HS-27A (cell line): ENCODE data around the gene ADARB1.

Experiments
- DNase-seq: peaks from one replicate; pipeline ENCODE4 v3.0.0-alpha.2; 2012; ENCODE audit warnings: low read depth, missing footprints

ADARB1 gene

DNA sequence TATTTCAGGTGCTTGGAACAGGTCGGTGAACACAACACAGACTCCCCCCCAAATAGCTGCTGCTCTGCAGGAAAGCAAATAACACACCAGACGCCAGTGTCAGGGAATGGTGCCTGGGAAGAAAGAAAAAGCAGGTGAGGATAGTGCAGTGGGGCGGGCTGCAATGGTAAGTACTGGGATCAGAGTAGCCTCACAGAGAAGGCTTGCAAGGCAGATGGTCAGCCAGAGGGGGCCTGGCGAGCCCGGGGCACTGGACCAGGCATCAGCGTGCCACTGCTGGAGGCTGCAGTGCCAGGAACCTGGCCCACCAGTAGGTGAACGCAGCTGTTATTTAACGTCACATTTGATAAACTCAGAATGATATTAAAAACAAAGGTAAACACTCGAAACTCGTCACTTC lies 153.4 kb downstream of the ADARB1 start:
- DNase-seq = no peak

DNA sequence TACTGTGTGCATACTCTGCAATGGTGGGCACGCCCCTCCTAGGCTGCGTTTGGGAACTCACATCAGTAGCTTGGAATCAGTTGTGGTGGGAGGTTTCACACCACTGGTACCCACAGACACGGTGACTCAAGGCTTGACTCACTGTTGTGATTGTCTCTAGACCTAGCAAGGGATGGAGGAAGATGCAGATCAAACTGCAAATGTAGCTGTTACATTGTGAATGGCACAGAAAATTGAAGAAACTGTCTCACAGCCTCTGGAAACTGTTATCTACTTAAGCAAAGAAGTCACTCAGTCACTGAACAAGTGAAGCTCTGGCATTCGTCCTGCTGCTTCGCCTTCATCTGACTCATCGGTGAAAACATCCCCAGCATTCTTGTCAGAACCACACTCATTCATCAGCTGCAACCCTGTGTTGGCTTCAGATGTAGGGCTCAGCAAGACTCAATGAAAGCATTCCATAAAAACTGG lies 153.8 kb downstream of the ADARB1 start:
- peak; percentile 96 for DNase-seq

DNA sequence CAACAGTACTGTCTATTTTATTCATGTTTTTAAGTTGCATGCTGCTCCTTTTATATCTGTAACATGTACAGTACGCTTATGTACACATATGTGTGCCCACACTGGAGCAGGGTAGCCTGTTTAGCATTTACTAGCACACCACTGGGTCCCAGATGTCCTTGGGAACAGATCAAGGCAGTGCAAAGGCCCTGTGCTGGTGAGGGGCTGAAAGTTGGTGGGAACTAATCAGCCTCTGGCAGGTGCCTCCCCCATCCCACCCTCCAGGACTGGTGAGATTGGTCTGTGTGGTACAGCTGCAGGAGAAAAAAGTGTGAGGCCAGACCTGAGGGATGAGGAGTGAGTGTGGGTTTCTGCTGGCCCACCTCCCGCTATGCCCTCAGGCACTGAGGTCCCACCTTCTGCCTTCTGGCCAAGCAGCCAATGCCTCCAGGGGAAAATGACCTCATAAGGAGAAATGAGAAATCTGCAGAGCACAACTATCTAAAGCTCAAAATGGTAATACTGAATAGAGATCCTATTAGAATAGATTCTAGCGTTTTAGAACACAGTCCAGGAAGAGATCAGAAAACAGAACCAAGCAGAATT lies 154.4 kb downstream of the ADARB1 start:
- DNase-seq = no peak

DNA sequence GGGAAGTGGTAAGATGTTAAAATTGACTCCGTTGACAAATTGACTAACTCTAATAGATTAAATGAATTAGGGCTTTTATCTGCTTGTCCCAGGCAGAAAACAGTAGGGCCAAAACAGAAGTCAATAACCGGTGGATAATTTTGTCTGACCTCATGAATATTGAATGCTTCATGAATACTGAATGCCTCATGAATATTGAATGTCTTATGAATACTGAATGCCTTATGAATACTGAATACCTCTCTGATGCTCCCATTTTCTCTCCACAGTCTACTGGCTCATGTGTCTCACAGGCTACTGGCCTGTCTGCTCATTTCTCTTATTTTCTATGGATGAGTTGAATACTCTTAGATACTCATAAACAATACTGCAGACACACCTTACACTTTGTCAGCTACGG lies 157.3 kb downstream of the ADARB1 start:
- no peak for DNase-seq

DNA sequence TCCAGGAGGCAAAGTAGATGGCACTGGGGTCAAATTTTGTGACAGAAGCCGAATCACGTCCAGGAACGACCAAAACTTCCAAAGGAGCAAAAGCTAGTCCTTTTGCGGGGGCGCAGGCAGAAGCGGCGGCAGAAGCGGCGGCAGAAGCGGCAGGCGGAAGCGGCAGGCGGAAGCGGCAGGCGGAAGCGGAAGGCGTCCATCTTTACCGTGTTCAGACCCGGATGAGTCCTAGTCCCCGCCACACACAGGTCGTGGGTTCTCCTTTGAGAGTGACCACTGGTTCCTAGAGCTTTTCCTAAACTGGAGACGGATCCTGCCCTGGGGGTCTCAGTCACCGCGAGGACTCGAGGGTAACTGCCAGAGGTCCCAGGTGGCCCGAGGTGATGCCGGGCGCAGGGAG lies 159.7 kb downstream of the ADARB1 start:
- no peak for DNase-seq

DNA sequence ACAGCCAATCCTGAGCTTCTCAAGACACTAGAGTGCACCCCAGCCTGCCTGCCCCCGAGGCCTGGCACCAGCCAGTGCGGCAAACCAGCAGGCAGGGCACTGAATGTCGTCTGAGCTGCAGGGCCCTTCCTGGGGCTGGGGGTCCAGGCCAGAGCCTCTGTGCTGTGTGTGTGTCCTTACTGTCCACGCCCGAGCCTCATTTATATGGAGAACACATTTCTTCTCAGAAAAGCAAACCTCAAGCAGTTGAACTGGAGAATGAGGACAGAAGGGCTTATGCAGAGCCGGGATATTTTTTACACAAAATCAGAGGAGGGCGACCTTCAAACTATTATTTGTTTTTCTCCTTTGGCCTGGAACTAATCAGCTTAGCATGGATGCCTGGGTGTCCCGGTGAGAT lies 160.6 kb downstream of the ADARB1 start:
- DNase-seq = no peak

DNA sequence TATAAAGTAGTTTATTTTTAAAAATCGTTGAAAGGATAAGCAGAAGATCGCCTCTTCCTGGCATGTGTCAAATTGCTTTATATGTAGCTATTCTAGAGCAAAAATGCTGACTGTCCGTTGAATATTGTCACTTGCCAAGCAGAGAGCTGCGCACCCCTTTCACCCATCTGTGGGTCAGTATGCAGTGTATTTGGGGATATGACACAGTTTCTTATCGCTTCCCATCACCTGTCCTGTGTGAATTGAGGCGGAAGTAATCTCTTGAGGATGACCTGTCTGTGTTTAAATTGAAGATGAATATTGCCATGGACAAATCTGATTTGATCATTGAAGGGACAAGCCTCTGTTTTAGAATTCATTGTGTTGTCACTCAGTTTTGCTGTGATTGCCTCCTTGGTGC lies 161.1 kb downstream of the ADARB1 start:
- DNase-seq = no peak

DNA sequence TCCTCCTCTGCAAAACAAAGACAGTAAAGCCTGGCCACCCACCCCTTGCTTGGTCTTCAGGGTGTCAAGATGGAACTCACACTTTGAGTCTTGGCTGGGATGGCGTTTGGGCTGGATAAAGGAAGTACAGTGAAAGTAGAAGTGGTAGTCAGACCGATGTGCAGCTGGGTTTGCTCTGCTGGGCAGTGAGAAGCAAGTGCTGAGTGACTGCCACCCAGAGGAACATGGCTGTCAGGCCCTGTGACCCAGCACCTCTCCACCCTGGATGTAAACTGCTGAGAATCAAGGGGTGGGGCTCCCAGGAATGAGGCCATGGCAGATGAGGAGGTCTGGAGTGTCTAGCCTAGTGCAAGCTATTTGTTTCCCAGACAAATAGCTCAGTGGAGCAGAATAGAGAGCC lies 162.1 kb downstream of the ADARB1 start:
- no peak for DNase-seq

DNA sequence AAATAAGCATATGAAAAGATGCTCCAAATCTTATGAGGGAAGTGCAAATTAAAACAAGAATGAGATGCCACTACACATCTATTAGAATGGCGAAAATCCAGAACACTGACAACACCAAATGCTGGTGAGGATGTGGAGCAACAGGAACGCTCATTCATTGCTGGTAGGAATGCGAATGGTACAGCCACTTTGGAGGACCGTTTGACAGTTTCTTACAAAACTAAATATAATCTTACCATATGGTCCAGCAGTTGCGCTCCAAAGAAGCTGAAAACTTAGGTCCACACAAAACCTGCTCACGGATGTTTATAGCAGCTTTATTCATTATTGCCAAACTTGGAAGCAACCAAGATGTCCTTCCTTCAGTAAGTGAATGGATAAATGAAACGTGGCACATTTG lies 163.0 kb downstream of the ADARB1 start:
- DNase-seq = no peak

DNA sequence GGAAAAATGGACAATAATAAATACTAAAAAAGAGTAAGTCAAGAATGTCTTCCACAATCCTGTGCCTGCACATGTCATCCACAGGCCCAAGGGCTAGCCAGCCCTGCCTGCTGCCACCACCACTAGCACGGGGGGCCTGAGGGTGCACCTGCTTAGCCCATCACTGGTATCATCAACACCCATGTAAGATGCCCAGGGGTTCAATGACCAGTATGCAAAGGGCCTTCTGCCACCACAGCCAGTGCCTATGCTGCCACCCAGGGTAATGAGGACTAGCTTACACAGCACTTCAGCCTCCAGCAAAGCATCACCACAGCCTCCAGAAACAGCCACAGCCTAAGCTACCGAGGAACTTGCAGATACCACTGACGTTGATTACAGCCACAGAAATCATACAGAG lies 167.0 kb downstream of the ADARB1 start:
- DNase-seq = no peak

DNA sequence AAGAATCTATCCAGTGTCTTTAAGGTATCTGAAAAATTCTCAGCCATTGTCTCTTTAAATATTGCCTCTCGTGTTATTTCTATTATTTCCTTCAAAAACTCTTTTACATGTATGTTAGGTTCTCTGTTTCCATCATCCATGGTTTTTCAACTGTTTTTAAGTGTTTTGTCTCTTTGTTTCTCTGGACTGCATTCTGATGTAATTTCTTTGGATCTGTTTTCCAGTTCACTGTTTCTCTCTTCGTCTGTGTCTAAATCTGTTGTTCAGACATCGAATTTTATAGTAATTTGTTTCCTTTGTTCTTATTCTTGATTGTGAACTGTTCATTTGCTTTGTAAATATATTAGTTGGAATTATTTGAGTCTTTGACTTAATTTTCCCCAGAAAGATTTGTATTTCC lies 169.2 kb downstream of the ADARB1 start:
- DNase-seq = no peak

DNA sequence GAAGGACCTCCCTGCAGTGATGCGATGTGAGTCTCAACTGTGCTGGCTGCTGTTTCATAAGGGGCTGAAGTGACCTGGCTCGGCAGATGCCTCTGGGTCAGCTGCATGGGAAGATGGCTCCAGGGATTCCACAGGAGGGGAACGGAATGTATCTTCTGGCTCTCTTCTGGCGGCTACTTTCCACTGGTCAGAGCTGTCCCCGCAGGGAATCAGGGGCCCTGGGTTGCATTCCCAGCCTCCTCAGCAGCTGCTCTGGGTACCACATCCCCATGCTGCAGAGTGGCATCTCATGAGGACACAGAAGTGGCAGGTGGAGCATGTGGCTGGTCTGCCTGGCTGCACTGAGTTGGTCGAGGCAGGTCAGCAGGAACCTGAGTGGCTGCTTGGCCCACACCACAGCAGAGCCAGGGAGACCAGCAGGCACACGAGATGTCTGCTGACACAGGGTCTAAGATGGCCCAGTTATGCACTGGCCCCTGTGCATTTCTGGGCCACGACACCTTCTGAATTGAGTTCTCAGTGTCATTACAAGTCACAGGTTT lies 170.5 kb downstream of the ADARB1 start:
- no peak for DNase-seq

DNA sequence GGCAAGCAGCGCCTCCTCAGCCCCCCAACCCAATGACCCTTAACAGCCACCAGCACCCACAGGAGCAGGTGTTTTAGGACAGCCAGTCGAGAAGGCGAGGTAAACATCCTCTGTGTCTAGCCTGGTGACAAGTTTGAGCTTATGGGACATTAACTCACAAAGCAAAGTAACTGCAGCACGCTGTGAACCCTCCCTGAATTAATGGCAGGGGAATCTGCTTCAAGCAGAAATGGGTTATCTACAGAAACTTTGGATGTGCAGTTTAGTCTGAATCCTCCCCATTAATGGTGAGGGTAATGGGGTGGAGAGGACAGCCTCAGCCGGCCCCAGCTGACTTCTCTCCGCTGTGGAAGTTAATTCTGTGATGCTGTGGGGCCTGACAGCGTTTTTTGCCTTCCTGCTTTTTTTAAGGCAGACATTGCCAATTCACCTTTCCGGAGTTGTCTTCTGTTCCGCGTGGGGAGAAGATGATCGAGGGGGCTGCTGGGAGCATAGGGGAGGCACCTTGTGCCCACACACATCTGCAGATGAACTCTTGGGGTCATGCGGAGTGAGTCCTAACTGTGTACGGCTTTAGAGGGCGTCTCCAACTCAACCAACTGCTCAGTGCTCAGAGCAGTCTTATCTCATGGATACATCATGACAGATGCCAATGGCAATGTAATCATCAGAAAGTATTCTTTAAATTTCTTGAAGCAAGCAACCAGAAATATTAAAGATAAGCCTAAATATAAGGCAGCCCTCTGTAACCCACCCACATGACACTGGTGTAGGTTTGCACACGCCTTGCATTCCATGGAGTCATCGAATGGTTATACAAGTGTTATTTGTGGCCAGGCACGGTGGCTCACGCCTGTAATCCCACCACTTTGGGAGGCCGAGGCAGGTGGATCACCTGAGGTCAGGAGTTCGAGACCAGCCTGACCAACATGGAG lies 172.3 kb downstream of the ADARB1 start:
- DNase-seq = no peak

DNA sequence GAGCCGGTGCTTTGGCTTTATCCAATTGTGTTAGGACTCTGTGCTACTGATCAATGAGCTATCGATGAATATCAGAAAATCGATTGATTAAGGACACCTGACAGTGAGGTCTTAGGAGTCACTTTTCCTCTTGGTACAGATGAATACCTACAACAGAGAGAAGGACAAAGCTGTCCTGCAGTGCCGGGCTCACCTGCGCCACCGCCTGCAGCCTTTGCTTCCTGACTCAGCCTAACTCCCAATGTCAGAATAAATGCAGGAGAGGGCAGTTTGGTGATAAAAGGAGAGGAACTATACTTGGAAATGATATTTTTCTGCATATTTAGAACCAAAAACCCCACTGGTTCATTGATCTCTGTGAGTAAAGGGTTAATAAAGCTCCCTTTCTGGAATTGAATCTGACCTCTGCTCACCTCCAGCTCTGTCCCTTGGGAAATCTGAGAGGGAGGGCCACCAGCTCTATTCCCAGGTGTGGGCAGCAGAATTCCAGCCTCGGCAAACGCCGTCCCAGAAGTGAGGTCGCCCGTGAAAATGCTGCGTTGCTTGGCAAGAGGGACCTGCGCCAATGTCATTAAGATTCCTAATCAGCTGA lies 174.0 kb downstream of the ADARB1 start:
- no peak for DNase-seq

DNA sequence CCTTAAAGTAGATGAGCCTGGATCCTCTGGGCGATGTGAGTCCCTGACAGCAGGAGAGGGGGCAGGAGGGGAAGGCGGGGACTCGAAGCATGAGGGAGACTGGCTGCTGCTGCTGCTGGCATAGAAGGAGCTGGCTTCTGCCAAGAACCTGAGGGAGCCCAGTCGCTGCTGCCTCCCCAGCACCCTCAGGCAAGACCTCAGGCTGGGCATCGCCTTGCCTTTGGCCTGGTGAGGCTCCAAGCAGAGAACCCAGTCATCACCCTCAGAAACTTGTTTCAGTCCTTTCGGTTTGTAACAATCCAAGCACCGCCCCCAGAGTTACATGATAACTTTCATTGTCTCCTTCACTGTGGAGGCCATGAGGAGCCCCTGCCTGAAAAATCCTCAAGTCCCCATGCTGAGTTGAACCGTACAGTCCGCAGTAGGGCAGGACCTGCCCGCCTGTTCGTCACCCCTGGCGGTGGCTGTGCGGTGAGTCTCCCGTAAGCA lies 174.6 kb downstream of the ADARB1 start:
- no peak for DNase-seq

DNA sequence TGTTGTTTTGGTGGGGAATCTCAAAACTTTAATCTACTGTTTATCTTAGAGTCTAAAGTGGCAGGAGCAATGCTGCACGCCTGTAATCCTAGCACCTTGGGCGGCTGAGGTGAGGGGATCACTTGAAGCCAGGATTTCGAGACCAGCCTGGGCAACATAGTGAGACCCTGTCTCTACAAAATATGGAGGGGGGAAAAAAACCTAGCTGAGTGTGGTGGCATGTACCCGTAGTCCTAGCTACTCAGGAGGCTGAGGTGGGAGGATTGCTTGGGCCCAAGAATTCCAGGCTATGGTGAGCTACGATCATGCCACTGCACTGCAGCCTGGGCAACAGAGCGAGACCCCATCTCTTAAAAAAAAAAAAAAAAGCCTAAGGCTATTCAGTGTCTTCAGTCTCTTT lies 175.2 kb downstream of the ADARB1 start:
- DNase-seq = no peak

DNA sequence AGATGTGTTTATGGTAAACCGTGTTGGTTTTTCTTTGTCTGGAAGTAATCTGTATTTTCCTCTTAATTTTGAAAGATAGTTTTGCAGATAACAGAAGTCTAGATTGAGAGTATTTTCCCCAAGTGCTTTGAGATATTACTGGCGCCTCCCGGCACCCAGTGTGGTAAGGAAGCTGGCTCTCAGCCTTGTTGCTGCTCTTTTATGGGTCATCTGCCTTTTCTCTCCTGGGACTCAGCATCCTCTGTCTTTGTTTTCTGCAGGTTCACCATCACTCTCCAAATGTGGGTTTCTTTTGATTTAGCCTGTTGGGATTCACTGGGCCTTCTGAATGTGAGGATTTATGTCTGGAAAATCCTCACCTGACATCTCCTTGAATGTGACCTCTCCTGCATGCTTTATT lies 175.9 kb downstream of the ADARB1 start:
- DNase-seq = no peak

DNA sequence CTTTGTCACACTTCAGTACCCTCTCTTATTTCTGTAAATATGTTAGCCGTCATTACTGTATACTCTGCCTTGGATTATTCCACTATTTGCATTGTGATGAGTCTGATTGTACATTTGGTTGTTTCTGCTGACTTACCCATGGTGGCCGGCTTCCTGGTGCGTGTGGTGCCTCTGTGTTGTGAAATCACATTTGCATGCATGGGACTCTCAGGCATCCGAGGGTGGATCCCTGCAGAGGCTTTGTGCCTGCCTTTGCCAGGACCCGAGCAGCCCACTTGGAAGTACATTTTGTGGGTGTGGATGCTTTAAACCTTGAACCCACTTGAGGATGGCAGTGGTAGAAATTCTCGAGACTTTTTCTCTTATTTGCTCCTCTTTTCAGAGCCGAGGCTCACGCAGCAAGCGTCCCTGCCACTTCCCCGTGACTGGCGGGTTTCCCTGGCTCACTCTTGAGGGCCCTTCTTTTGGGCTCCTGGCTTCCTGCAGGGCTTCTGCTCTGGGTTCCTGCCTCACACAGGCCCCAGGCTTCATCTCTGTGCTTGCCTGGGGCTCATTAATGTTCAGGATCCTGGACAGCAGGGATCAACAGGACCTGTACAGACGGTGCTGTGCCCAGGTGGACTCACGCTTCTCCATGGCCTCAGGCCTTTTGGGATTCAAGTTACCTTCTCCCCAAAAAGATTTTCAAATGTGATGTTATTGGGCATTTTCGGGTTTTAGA lies 176.7 kb downstream of the ADARB1 start:
- DNase-seq = no peak

DNA sequence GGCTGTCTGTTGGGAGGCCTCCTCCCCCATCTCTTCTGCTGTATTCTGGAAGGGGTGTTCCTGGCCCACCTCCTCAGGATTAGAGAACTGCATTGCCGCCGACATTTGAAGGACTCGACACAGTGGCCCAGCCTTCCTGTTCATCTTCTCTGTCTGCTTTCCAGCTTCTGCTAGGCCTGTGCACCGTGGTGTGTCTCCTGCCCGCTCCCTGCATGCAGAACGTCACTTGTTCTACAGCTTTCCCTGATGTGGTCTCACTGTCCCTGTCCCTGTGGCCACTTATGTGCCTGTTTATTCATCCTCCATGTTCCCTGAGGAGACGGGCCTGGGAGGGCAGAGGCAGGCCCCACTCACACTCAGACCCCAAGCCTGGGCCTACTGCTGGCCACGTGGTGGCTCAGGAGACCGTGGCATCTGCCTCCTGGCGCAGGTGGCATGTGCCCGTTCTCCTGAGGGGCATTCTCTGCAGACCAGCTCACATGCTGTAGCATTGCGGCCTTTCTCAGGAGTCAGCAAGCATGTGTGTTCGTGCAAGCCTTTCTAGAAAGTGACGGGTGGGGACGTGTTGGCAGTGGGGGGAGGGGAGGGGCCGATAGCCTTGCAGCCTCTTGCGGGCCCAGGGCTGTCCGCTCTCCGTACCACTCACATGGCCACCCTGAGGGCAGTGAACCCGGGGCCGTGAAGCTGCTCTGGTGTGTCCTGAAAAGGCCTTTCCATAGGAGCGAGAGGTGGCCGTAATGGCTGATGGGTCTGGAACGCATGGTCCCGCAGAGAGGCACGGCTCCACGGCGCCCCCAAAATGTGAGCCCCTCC lies 177.5 kb downstream of the ADARB1 start:
- DNase-seq = no peak

DNA sequence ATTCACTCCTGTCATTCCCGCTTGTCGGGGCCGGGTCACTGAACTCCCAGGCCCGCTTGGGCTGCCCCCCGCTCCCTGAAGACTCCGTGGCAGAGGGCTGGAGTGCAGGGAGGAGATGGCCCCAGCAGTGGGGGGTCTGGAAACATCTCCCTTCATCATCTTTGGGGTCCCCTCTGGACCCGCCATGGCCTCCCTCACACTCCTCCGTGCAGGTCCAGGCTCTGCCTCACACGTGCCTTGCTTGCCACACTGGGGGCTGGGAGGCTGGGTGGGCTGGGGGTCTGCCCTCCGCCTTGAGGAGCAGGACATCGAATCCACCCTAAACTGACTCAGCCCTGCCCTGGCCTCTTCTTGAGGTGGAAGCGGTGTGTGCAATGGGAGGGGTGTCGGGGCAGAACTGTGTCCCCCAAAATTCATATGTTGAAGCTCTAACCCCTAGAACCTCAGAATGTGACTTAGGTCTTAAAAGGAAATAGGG lies 178.1 kb downstream of the ADARB1 start:
- no peak for DNase-seq

DNA sequence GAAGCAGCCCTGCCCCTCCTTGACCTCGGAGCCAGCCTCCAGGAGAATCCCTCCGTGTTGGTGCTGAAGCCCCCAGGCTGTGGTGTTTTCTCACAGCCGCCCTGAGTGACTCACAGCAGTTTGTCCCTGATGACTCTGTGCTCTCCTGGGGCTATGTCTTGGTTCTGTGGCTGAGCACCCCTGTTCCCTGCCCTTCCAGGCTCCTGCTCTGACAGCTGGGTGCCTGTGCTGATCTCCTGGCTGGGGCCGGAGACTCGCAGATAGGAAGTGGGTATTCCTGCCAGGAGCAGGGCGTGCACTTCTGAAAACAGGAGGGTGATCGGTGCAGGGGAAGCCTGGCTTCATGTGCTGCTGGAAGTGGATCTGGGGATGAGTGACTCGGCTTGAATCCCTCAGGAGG lies 178.8 kb downstream of the ADARB1 start:
- no peak for DNase-seq
